H1 (cell line): ENCODE measurements around the gene RHBDF1. TPM values are rescaled to one million over a fixed set of nuclear protein-coding genes. Genes with fewer than 3 reads are reported as not detected.

ENCODE experiments used
- CTCF ChIA-PET: fragments of 300-600 bp; sonication (Branson Sonifier 250); formaldehyde crosslinking; loops from one replicate; lab custom pipeline; 2021; ENCODE audit not compliant: partially characterized antibody; lab: Charles Lee
- POLR2A ChIA-PET: fragments of 300-600 bp; sonication (Branson Sonifier 250); formaldehyde crosslinking; loops from one replicate; lab custom pipeline; 2021; ENCODE audit warnings: inconsistent platforms; ENCODE audit not compliant: partially characterized antibody; lab: Charles Lee
- DNase-seq, 2 experiments: peaks; one replicate each; pipeline versions ENCODE4 v3.0.0 to v3.0.0-alpha.2; 2010 to 2022; ENCODE audit warnings: low spot score in 2 of 2, low read depth in 1 of 2, mixed read lengths in 1 of 2
- FAIRE-seq: peaks from 2 replicates; lab custom pipeline; 2011; peaks lifted over from hg19 to GRCh38; lab: Jason Lieb, UNC
- H2AFZ ChIP-seq: 2 replicates; pipeline ENCODE4 v1.8.1; 2012; ENCODE audit warnings: low read length, inconsistent platforms
- H2AK5ac ChIP-seq: 2 replicates; pipeline ENCODE4 v1.6.1; 2013; ENCODE audit warnings: low read depth, low read length
- H2BK120ac ChIP-seq: replicated peaks from 2 replicates; pipeline ENCODE3; 2013; ENCODE audit warnings: low read depth, low read length, inconsistent platforms
- H2BK12ac ChIP-seq: 2 replicates; pipeline ENCODE4 v1.6.1; 2013; ENCODE audit warnings: low read depth, low read length
- H2BK15ac ChIP-seq: 2 replicates; pipeline ENCODE4 v1.6.1; 2013; ENCODE audit warnings: low read length
- H2BK20ac ChIP-seq: 2 replicates; pipeline ENCODE4 v1.6.1; 2013; ENCODE audit warnings: low read length
- H2BK5ac ChIP-seq: 2 replicates; pipeline ENCODE4 v1.6.1; 2013; ENCODE audit warnings: low read depth, low read length
- H3K14ac ChIP-seq: 2 replicates; pipeline ENCODE4 v1.6.1; 2013; ENCODE audit warnings: inconsistent platforms; ENCODE audit not compliant: insufficient read length
- H3K18ac ChIP-seq: 2 replicates; pipeline ENCODE4 v1.6.1; 2013; ENCODE audit warnings: low read length; ENCODE audit errors: extremely low read depth
- H3K23ac ChIP-seq: 2 replicates; pipeline ENCODE4 v1.6.1; 2013; ENCODE audit warnings: inconsistent platforms; ENCODE audit not compliant: insufficient read length
- H3K23me2 ChIP-seq: 2 replicates; pipeline ENCODE4 v1.6.1; 2013; ENCODE audit warnings: low read depth, low read length
- H3K27ac ChIP-seq: 2 replicates; pipeline ENCODE4 v1.6.1; 2011; ENCODE audit warnings: low read depth, low read length, inconsistent platforms
- H3K27me3 ChIP-seq, 4 experiments: replicated peaks in 1 of 4; 1 replicate in 1 of 4; 2 replicates in 3 of 4; pipeline versions ENCODE4 v1.6.1 to v1.8.1; 2011 to 2013; ENCODE audit warnings: low read length in 3 of 4, mild to moderate bottlenecking in 3 of 4, inconsistent platforms in 2 of 4, mixed read lengths in 2 of 4, moderate library complexity in 1 of 4; ENCODE audit not compliant: control insufficient read depth in 3 of 4, insufficient read depth in 3 of 4; ENCODE audit errors: extremely low read depth in 1 of 4
- H3K36me3 ChIP-seq, 4 experiments: 2 replicates each; pipeline versions ENCODE4 v1.6.1 to v1.8.1; 2011 to 2013; ENCODE audit warnings: mild to moderate bottlenecking in 4 of 4, low read length in 3 of 4, moderate library complexity in 2 of 4, control low read depth in 1 of 4, inconsistent platforms in 1 of 4; ENCODE audit not compliant: insufficient read depth in 4 of 4, control insufficient read depth in 2 of 4
- H3K4ac ChIP-seq: replicated peaks from 2 replicates; pipeline ENCODE3; 2013; ENCODE audit warnings: low read length, low read depth, mixed read lengths, inconsistent platforms; ENCODE audit not compliant: insufficient read length
- H3K4me1 ChIP-seq, 4 experiments: replicated peaks in 1 of 4; 1 replicate in 1 of 4; 2 replicates in 3 of 4; pipeline versions ENCODE4 v1.6.1 to v1.8.1; 2011 to 2013; ENCODE audit warnings: low read length in 3 of 4, inconsistent platforms in 2 of 4, mixed read lengths in 1 of 4; ENCODE audit not compliant: insufficient read depth in 4 of 4, control insufficient read depth in 3 of 4
- H3K4me2 ChIP-seq, 2 experiments: 2 replicates each; pipeline versions ENCODE4 v1.6.1 to v1.8.1; 2011 to 2013; ENCODE audit warnings: low read depth in 2 of 2, low read length in 2 of 2, control low read depth in 1 of 2, inconsistent platforms in 1 of 2, mild to moderate bottlenecking in 1 of 2; ENCODE audit not compliant: insufficient read depth in 1 of 2
- H3K4me3 ChIP-seq, 4 experiments: fragments of 200-600, 300-600 bp in 1 of 4; sonication (generic), shearing (Covaris generic), sonication (Bioruptor Twin) in 1 of 4; 2 replicates each; pipeline versions ENCODE4 v1.5.1 to v1.8.1; 2011 to 2016; ENCODE audit warnings: low read length in 4 of 4, low read depth in 3 of 4, control low read depth in 2 of 4, inconsistent platforms in 2 of 4, mild to moderate bottlenecking in 2 of 4, mixed read lengths in 1 of 4, moderate library complexity in 1 of 4; ENCODE audit not compliant: insufficient read depth in 2 of 4; ENCODE audit errors: extremely low read depth in 1 of 4
- H3K56ac ChIP-seq: replicated peaks from 2 replicates; pipeline ENCODE3; 2013; ENCODE audit warnings: low read depth, mild to moderate bottlenecking, mixed read lengths, low read length, inconsistent platforms; ENCODE audit not compliant: insufficient read length
- H3K79me1 ChIP-seq: 2 replicates; pipeline ENCODE4 v1.6.1; 2013; ENCODE audit warnings: low read depth, low read length, control low read depth
- H3K79me2 ChIP-seq, 2 experiments: 2 replicates each; pipeline versions ENCODE4 v1.6.1 to v1.8.1; 2012 to 2013; ENCODE audit warnings: low read length in 2 of 2, mild to moderate bottlenecking in 2 of 2, inconsistent platforms in 1 of 2; ENCODE audit not compliant: insufficient read depth in 2 of 2, control insufficient read depth in 1 of 2
- H3K9ac ChIP-seq, 4 experiments: replicated peaks in 1 of 4; 1 replicate in 1 of 4; 2 replicates in 3 of 4; pipeline versions ENCODE4 v1.6.1 to v1.8.1; 2011 to 2013; ENCODE audit warnings: low read depth in 3 of 4, low read length in 3 of 4, control low read depth in 2 of 4, mild to moderate bottlenecking in 2 of 4, moderate library complexity in 2 of 4, inconsistent platforms in 1 of 4; ENCODE audit errors: extremely low read depth in 1 of 4
- H3K9me3 ChIP-seq, 2 experiments: 2 replicates each; pipeline versions ENCODE4 v1.6.1 to v1.8.1; 2012 to 2013; ENCODE audit warnings: mild to moderate bottlenecking in 2 of 2, moderate library complexity in 2 of 2, control low read depth in 1 of 2, inconsistent platforms in 1 of 2, low read depth in 1 of 2, low read length in 1 of 2, mixed read lengths in 1 of 2; ENCODE audit not compliant: insufficient read depth in 2 of 2
- H4K20me1 ChIP-seq, 2 experiments: replicated peaks in 1 of 2; 2 replicates each; pipeline versions ENCODE3 to v1.8.1; 2011 to 2013; ENCODE audit warnings: inconsistent platforms in 2 of 2, low read length in 2 of 2, mild to moderate bottlenecking in 1 of 2; ENCODE audit not compliant: insufficient read depth in 2 of 2, control insufficient read depth in 1 of 2
- H4K5ac ChIP-seq: 2 replicates; pipeline ENCODE4 v1.6.1; 2013; ENCODE audit warnings: low read length, low read depth, mixed read lengths, inconsistent platforms; ENCODE audit not compliant: insufficient read length
- H4K8ac ChIP-seq: 2 replicates; pipeline ENCODE4 v1.8.0; 2013; ENCODE audit warnings: mild to moderate bottlenecking, moderate library complexity, low read length, inconsistent platforms; ENCODE audit not compliant: insufficient read depth; ENCODE audit errors: extremely low read depth
- H4K91ac ChIP-seq: replicated peaks from 2 replicates; pipeline ENCODE3; 2013; ENCODE audit warnings: low read length, mixed read lengths, inconsistent platforms; ENCODE audit not compliant: insufficient read length
- WGBS, 2 experiments: shearing (Covaris generic) in 1 of 2; methylation state at CpG; one replicate each; pipeline versions ENCODE4 v1.1.6 to v1.1.7; 2013 to 2015; ENCODE audit warnings: low lambda C conversion rate in 2 of 2, mixed read lengths in 2 of 2, inconsistent platforms in 1 of 2, low coverage in 1 of 2, missing lambda C conversion rate in 1 of 2; ENCODE audit not compliant: insufficient replicate concordance in 2 of 2, insufficient coverage in 1 of 2, insufficient read length in 1 of 2; ENCODE audit errors: extremely low coverage in 1 of 2, missing lambda C conversion rate in 1 of 2; 5-methylcytosine and 5-hydroxymethylcytosine counted together
- polyA plus RNA-seq, 7 experiments: library from polyadenylated mRNA; depleted of rRNA in 3 of 7; stranded (reverse) in 5 of 7; unstranded in 2 of 7; fragments of >200 nt in 5 of 7; fragments of 200-250 nt in 2 of 7; gene quantifications; 1 replicate in 5 of 7; 2 replicates in 1 of 7; 4 replicates in 1 of 7; pipeline versions ENCODE4 v1.2.1 to v1.2.3, GENCODE V29; 2011 to 2013; ENCODE audit warnings: missing spikeins in 2 of 7, mixed read lengths in 2 of 7
- total RNA-seq: library from RNA; stranded (reverse); fragmentation: NEBNext Ultra II Directional; extraction: Animal tissue kit (Norgen Biotek cat#: 25700); gene quantifications from 2 replicates; pipeline ENCODE4 v1.2.1, GENCODE V29; 2021

The RHBDF1 gene
- total and polyA plus RNA-seq, 2 of the 8 experiments (the other 6 are each of a cell fraction or from before 2014, with no cell fraction given), result 37.4 to 51.6 TPM

DNA sequence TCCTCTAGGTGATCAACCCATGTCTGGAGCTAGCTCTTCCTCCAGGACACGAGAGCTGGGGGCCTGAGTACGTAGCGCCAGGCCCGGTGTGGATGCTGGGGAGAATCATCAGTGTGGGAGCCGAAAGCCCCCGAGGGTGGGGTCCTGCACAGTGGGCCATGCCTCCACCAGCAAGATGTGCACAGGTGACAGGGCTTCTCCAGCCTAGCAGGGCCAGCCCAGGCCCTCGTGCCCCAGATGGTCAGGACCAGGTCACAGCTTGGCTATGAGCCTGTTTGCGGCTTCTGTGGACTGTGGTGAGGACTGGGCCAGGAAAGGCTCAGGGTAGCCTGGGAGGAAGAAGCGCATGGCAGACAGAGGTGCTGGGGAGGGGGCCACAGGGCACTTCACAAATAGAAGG is 13.4 kb upstream of the RHBDF1 start:
- Histone ChIP-seq H3K18ac (no peak overlapping the region), H3K9me3 (no peaks in the 10 kb centered on the region), H3K23me2 (no peaks in the 10 kb centered on the region), H3K14ac (no peak overlapping the region), H3K79me1 (no peaks in the 10 kb centered on the region), H2BK5ac (peak overlapping the region; percentile 9; the same call in 1 of the 2 replicates), H3K27me3 (no peaks in the 10 kb centered on the region), H3K56ac (no peak overlapping the region), H3K23ac (no peak overlapping the region), H2BK12ac (no peak overlapping the region), H3K27ac (no peak overlapping the region), H3K9ac (no peak overlapping the region), H4K5ac (no peak overlapping the region), H3K36me3 (peaks cover 7 to 13% (median 11%) of the 10 kb centered on the region in 4 experiments; a peak in 7 of 8 replicates), H4K91ac (no peak overlapping the region), H3K4me2 (no peak overlapping the region), H3K4me1 (peaks cover 0 to 8% (median 2%) of the 10 kb centered on the region in 4 experiments; a peak in 5 of 7 replicates), H3K4ac (no peak overlapping the region), H3K4me3 (no peak overlapping the region), H4K20me1 (peaks cover 7 to 14% of the 10 kb centered on the region in 2 experiments), H2BK15ac (no peak overlapping the region), H2BK20ac (no peak overlapping the region), H2AFZ (no peak overlapping the region), H4K8ac (no peak overlapping the region; the same call in 1 of the 2 replicates), H2BK120ac (no peak overlapping the region), H3K79me2 (no peaks in the 10 kb centered on the region), H2AK5ac (no peak overlapping the region)
- no peak for DNase-seq
- no peak for FAIRE-seq
- ChIA-PET POLR2A (interaction anchor here (1.0 to 2.2 kb wide), 4 partner anchors 11 to 20 kb away, joined by 3 to 7 read pairs (median 4); no protein-coding TSS in a partner anchor), CTCF (interaction anchor here (0.6 to 25.7 kb wide), 7 partner anchors 9 to 154 kb away, joined by 3 to 856 read pairs (median 6); partner anchors contain the start of gene RHBDF1)
- 80% methylated on average over 9 of the region's 9 CpGs; no CpG with 5 or more reads in 1 of the 2 experiments for WGBS, 2 experiments
